Suprapubic skin (tissue), 4 donors: Measurements from ENCODE around the gene RAB14. TPM values are rescaled to one million over a fixed set of nuclear protein-coding genes. Genes with fewer than 3 reads are reported as not detected.

Experiments used
- DNase-seq, 2 donors: peaks; one replicate each; pipeline ENCODE4 v3.0.0-alpha.2; 2019; ENCODE audit warnings: low spot score in 2 of 2
- H3K27ac ChIP-seq: fragments of 200-600 bp; sonication (generic); one replicate; pipeline ENCODE4 v1.5.1; 2019
- H3K27me3 ChIP-seq: fragments of 200-600 bp; sonication (generic); one replicate; pipeline ENCODE4 v1.5.1; 2019
- H3K36me3 ChIP-seq: fragments of 200-600 bp; sonication (generic); one replicate; pipeline ENCODE4 v1.5.1; 2019
- H3K4me1 ChIP-seq: fragments of 200-600 bp; sonication (generic); one replicate; pipeline ENCODE4 v1.5.1; 2019
- H3K4me3 ChIP-seq: fragments of 200-600 bp; sonication (generic); one replicate; pipeline ENCODE4 v1.5.1; 2019; ENCODE audit warnings: mild to moderate bottlenecking
- H3K9me3 ChIP-seq: fragments of 200-600 bp; sonication (generic); one replicate; pipeline ENCODE4 v1.5.1; 2019
- CTCF ChIP-seq, 2 donors: fragments of 200-600 bp in 1 of 2; fragments of 450-650 bp in 1 of 2; sonication (generic) in 1 of 2; IDR thresholded peaks; one replicate each; pipeline ENCODE4 v1.5.1; 2016 to 2019; ENCODE audit warnings: antibody characterized with exemption in 2 of 2, mild to moderate bottlenecking in 1 of 2, moderate library complexity in 1 of 2
- EP300 ChIP-seq: sonication (generic); formaldehyde crosslinking; IDR thresholded peaks from one replicate; pipeline ENCODE4 v1.6.1; 2017; ENCODE audit warnings: antibody characterized with exemption
- POLR2A ChIP-seq, 2 donors: fragments of 450-650 bp; IDR thresholded peaks; one replicate each; pipeline ENCODE4 v1.6.1; 2017; ENCODE audit warnings: antibody characterized with exemption in 2 of 2, mild to moderate bottlenecking in 2 of 2, moderate library complexity in 2 of 2
- POLR2AphosphoS5 ChIP-seq, 3 donors: sonication (generic); formaldehyde crosslinking; IDR thresholded peaks; one replicate each; pipeline ENCODE4 v1.6.1; 2017; ENCODE audit warnings: antibody characterized with exemption in 3 of 3
- WGBS: methylation state at CpG from one replicate; pipeline ENCODE4 v1.1.5; 2018; 5-methylcytosine and 5-hydroxymethylcytosine counted together
- total RNA-seq, 4 donors: library from RNA; depleted of rRNA; stranded (reverse); fragments of >200 nt; gene quantifications; one replicate each; pipeline ENCODE4 v1.1.0, GENCODE V29; 2016

The RAB14 gene
- total RNA-seq, 4 donors from 2014 or later = 41.4 to 49.5 (median 45.9) TPM

GRCh38 chr9:121153642-121154041 lies 48.0 kb downstream of the RAB14 start:
- DNase-seq = no peak
- no peaks in the 10 kb centered on the region for H3K27me3 ChIP-seq
- H3K9me3 ChIP-seq = no peaks in the 10 kb centered on the region
- no peak overlapping the region for H3K27ac ChIP-seq
- H3K4me1 ChIP-seq = no peaks in the 10 kb centered on the region
- H3K4me3 ChIP-seq = no peak overlapping the region
- peaks cover 58% of the 10 kb centered on the region for H3K36me3 ChIP-seq
- TF ChIP-seq EP300 (no peak), POLR2A (IDR thresholded peaks at IDR 0.05) (no peak), CTCF (IDR thresholded peaks at IDR 0.05) (no peak), POLR2AphosphoS5 (IDR thresholded peaks at IDR 0.05) (no peak)
- WGBS = 33% methylated on average over 1 of the region's 1 CpG

GRCh38 chr9:121150188-121150587 lies 51.5 kb downstream of the RAB14 start:
- no peaks in the 10 kb centered on the region for H3K9me3 ChIP-seq
- no peak for DNase-seq
- no peak overlapping the region for H3K27ac ChIP-seq
- no peaks in the 10 kb centered on the region for H3K27me3 ChIP-seq
- 60% methylated on average over 2 of the region's 2 CpGs for WGBS
- no peaks in the 10 kb centered on the region for H3K4me1 ChIP-seq
- peaks cover 78% of the 10 kb centered on the region for H3K36me3 ChIP-seq
- no peak overlapping the region for H3K4me3 ChIP-seq
- no peak for TF ChIP-seq POLR2A (IDR thresholded peaks at IDR 0.05)

GRCh38 chr9:121144482-121144881 lies 57.2 kb downstream of the RAB14 start:
- TF ChIP-seq POLR2A (IDR thresholded peaks at IDR 0.05) = no peak
- no peak for TF ChIP-seq POLR2AphosphoS5 (IDR thresholded peaks at IDR 0.05)
- TF ChIP-seq CTCF (IDR thresholded peaks at IDR 0.05) = no peak
- TF ChIP-seq EP300 = no peak
- H3K4me1 ChIP-seq = peaks cover 5% of the 10 kb centered on the region
- WGBS = 81% methylated on average over 2 of the region's 2 CpGs

GRCh38 chr9:121143771-121144170 lies 57.9 kb downstream of the RAB14 start:
- Histone ChIP-seq H3K9me3 (no peaks in the 10 kb centered on the region), H3K4me1 (peaks cover 5% of the 10 kb centered on the region), H3K27ac (no peak overlapping the region), H3K36me3 (peaks cover 81% of the 10 kb centered on the region), H3K27me3 (no peaks in the 10 kb centered on the region), H3K4me3 (no peak overlapping the region)
- no peak for DNase-seq
- WGBS = 91% methylated on average over 2 of the region's 2 CpGs
- TF ChIP-seq POLR2AphosphoS5 (IDR thresholded peaks at IDR 0.05) (no peak), POLR2A (IDR thresholded peaks at IDR 0.05) (no peak), CTCF (IDR thresholded peaks at IDR 0.05) (no peak)

More at GRCh38 chr9:121144482-121144881, 57.2 kb downstream of the RAB14 start:
- no peak overlapping the region for H3K4me3 ChIP-seq
- no peaks in the 10 kb centered on the region for H3K27me3 ChIP-seq
- no peak overlapping the region for H3K27ac ChIP-seq
- DNase-seq = no peak
- H3K9me3 ChIP-seq = no peaks in the 10 kb centered on the region
- peaks cover 83% of the 10 kb centered on the region for H3K36me3 ChIP-seq

GRCh38 chr9:121141706-121142105 lies 60.0 kb downstream of the RAB14 start:
- Histone ChIP-seq H3K27me3 (no peaks in the 10 kb centered on the region), H3K4me3 (no peak overlapping the region), H3K4me1 (peaks cover 9% of the 10 kb centered on the region), H3K9me3 (no peaks in the 10 kb centered on the region), H3K36me3 (peaks cover 65% of the 10 kb centered on the region), H3K27ac (no peak overlapping the region)
- TF ChIP-seq POLR2A (IDR thresholded peaks at IDR 0.05) (no peak), EP300 (no peak), POLR2AphosphoS5 (IDR thresholded peaks at IDR 0.05) (no peak), CTCF (IDR thresholded peaks at IDR 0.05) (no peak)
- 67% methylated on average over 1 of the region's 1 CpG for WGBS
- DNase-seq = no peak

- Histone ChIP-seq H3K4me3 (no peak overlapping the region), H3K27ac (no peak overlapping the region), H3K4me1 (peaks cover 9% of the 10 kb centered on the region), H3K36me3 (peaks cover 61% of the 10 kb centered on the region), H3K27me3 (no peaks in the 10 kb centered on the region), H3K9me3 (no peaks in the 10 kb centered on the region)
- WGBS = 65% methylated on average over 1 of the region's 1 CpG
- DNase-seq = no peak
- TF ChIP-seq EP300 (no peak), CTCF (IDR thresholded peaks at IDR 0.05) (no peak), POLR2AphosphoS5 (IDR thresholded peaks at IDR 0.05) (no peak), POLR2A (IDR thresholded peaks at IDR 0.05) (no peak)
Observed at GRCh38 chr9:121141306-121141705, 60.4 kb downstream of the RAB14 start.
